ENCODE measurements around the gene RPS19BP1.
A peak's percentile ranks its signal among the peaks of the same experiment; 100 is the strongest.

The RPS19BP1 gene

DNA sequence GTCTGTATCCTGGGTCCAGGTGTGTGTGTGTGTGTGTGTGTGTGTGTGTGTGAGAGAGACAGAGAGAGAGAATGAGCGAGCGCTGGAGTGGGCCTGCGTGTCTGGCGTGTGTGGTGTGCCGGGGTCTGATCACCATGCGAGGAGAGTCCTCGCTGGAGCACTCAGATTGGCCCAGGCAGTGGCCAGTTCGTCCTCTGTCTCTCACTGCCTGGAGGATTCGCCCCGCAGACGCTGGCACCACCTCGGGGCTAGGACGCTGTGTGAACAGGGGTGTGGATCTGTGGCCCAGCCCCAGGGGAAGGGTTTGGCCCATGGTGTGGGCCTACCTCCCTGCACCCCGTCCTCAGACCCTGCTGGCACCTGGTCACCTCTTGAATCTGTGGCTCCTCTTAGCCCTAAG, 26.4 kb upstream of the RPS19BP1 start:
- no peak for DNase-seq

GRCh38 chr22:39558254-39558727, 25.7 kb upstream of the RPS19BP1 start:
- no peak for DNase-seq

DNA sequence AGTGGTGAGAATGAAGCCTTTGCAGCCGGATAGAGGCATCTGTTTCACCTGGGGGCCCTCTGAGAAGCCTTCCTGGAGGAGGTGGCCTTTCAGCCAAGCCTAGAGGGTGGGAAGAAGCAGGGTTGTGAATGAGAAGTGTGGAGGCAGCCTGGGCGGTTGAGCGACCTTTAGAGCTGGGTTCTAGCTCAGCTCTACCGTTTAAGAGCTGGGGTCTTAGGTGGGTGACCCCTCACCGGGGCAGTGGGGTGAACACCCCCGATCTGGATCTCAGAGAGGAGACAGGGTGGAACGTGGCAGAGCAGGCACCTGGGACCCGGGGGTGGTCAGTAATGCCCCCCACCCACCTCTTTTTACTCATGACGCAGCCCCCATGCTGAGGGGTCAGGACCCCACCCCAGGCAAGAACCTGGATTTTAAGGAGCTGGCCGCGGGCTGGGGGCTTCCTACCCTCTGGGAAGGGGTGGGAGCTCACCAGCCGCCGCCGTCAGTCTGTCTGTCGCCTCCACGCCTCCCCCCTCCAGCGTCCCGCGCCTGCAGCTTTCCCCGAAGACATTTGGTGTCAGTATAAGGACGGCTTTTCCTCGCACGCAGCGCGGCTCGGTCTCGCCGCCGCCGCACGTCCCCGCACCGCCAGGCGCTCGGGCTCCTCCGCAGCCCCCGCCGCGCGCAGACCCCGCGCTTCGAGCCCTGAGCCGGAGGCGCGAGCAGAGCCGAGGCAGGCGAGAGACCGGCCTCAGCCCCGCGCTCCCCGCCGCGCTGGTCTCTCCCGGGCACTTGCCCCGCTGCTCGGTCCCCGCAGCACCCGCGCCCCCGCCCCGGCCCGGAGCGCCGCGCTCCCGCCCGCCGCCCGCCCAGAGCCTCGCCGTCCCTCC, 24.7 kb upstream of the RPS19BP1 start:
- peak; percentile 23 for DNase-seq

- no peak for DNase-seq
These were observed 21.6 kb upstream of the RPS19BP1 start for GRCh38 chr22:39554151-39554550.

DNA sequence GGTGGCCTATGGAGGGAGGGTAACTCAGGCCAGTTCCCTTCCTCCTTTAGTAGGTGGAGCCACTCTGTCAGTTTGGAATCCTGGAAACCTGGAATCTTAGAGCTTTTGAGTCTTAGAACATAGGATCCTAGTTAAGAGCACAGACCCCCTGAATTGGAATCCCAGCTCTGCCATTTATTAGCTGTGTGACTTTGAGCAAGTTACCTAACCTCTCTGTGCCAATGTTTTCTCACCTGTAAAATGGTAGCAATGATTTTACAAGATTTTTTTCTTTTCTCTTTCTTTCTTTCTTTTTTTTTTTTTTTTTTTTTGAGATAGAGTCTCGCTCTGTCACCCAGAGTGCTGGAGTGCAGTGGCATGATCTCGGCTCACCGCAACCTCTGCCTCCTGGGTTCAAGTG, 20.9 kb upstream of the RPS19BP1 start:
- DNase-seq: no peak

GRCh38 chr22:39547587-39547947, 15.0 kb upstream of the RPS19BP1 start:
- no peak for DNase-seq

DNA sequence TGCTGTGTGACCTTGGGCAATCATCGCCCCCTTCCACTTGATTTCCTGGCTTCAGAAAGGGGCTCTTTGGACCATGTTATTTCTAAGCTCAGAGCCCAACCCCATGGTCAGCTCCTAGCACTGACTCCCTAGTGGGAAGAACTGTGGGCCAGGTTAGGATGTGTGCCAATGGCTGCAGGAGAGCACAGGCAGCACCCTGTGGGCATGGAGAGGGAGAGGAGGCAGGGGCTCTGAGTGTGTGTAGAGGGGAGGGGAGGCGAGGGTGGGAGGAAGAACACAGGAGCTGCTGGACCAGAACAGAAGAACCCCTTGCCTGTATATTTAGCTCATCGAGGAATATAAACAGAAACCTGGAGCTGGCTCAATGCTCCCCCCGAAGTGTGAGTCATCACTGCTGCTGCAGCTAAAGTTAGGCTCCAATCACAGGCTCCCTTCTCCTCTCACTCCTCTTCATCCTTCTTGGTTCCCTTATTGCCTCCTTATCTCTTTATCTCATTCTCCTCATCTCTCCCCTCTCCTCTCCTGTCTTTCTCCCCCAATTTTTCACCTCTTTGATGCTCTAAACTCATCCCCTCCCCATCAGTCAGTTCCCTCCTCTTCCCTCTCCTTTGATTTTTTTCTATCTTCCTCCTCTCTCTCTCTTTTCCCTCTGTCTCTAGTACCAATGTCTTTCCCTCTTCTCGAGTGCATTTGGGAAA, 14.5 kb upstream of the RPS19BP1 start:
- DNase-seq: no peak

DNA sequence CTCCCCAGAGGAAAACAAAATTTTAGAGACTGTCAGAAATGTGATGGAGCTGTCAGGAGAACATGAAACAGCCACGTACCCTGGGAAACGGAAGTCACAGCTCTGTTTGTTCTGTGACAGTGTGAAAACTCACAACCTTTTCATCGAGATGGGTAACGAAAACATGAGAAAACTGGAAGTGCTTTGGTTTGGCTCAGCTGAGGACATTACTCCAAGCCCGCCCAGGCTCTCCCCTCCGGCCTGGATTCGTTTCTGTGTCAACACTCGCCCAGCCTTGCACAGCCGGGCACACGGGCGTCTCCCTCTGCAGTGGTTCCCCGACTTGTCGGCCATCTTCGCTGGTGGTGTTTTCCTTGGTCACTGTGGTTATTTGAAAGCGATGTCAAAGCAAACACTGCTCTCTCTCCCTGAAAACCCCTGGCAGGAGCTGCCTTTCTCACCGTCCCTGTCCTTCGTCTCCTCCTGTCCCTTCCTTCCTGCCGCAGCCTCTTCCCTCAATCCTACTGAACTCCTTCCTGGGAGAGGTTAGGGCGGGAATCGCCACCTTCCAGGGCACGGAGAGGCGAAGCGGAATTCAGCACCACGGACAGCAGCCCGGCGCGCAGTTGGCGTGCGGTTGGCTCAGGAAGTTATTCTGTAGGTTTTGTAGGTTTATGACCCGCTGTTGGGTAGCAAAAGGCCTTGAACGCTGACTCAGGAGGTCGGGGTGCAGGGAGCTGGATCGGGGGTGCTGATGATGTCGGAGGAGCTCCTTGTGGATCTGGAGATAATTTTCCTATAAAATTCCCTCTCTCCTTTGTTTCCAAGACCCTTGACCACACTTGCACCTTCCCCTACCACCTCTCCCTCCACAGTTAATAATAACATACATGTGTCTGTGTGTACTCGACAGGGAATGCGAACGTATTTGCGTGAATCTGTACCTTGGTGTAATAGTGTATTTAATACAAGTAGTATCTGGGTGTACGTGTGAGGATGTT, 13.1 kb upstream of the RPS19BP1 start:
- DNase-seq: peak in 1 of 2 donors; percentile 68

DNA sequence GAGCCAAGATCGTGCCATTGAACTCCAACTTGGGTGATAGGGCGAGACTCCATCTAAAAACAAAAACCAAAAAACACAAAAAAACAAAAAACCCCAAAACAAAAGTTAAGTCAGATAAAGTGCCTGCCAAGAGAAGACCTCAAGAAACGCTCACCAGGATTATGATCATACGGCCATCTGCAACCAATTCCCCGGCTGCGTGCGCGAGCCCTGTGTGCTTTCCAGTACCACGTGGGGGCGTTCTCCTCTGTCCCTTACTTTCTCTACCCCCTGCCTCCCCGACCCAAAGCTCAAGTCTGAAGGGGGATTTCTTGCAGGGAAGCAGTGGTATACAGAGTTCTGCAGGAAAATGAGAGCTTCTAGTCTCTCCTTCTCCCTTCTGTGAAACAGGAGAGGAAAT, 10.5 kb upstream of the RPS19BP1 start:
- DNase-seq: no peak

- no peak for DNase-seq
These were observed 5.4 kb upstream of the RPS19BP1 start for GRCh38 chr22:39537975-39538374.

GRCh38 chr22:39536711-39537110, 4.2 kb upstream of the RPS19BP1 start:
- no peak for DNase-seq

DNA sequence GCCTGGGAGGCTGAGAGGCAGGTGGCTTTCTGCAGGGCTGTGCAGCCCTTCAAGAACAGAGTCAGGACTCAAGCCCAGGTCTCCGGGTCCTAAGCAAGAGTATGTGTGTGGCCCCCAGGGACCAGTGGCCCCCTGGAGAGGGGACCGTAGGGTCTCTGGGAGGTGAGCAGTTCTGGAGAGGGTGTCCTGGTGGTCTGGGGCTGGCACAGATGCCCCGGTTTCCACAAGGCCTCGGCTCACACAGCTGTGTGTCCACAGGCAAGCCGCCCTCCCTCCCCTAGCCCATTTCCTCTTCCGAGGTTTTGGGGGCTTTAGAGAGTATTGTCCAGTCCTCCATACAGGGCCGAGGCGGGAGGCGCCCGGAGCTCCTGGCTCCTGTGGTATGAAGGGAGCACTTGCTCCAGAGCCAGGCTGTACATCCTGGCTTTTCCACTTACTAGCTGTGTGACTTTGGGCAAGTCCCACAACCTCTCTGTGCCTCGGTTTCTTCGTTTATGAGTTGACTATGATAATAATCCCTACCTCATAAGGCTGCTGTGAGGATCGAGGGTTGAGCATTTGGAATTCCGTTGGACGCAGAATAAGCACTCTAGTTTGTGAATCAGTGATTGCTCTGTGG, 3.4 kb upstream of the RPS19BP1 start:
- no peak for DNase-seq

DNA sequence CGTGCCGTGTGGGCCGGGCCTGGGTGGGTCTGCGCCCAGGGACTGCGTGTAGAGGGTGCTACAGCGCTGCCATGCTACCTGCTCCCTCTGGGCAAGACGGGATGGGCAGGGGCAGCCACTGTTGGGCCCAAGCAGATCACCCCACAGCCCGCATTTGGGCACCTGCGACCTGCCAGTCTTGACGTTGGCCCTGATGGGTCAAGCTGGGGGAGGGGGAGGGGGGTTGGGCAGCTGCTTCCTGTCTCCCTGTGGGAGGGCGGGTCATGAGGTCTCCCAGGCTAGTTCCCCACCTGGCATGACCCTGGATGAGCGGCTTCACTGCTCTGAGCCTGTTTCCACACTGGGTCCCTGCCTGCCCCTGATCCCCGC, 2.8 kb upstream of the RPS19BP1 start:
- DNase-seq: no peak

- DNase-seq: peak; percentile 87 to 89
These were observed 2.2 kb upstream of the RPS19BP1 start for GRCh38 chr22:39534591-39535356.

- DNase-seq: no peak
These were observed 1.6 kb upstream of the RPS19BP1 start for GRCh38 chr22:39534092-39534506.

DNA sequence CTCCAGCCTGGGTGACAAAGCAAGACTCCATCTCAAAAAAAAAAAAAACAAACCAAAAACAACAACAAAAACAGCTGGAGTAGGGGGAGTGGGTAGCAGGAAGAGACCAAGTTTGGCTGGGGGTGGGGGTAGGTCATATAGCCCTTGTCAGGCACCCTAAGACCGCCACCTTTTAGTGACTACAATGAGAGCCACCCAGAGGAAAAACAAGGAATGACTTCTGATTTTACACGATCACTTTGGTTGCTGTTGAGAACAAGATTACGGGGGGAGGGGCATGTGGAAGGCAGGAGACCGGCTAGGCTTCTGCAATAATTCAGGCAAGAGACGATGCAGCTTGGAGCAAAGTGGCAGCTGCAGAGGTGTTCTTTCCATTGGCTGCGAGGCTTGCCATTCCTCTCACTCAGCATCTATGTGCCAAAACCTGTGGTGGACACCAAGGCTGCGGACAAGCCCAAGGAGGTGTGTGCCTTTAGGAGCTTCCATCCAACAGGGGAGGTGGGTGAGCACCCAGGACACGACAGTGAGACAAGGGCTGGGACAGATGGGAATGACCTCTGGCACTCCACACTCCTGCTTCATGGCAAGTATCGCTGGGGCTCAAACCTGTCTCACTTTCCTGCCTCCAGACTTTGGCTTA, 1.7 kb downstream of the RPS19BP1 start:
- no peak for DNase-seq

DNA sequence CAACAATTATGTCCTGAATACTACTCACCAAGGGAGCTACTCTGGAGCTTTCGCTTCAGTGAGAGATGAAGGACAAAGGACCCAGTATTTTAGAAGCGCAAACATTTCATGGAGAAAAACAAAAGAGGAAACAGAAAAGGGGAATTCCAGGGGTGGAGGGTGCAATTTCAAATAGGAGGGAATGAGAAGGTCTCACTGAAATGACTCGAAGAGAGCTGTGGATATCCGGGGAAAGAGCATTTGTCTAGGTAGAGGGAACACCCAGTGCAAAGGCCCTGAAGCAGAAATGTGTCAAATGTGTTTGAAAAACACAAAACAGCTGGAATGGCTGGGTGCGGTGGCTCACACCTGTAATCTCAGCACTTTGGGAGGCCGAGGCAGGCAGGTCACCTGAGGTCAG, 2.4 kb downstream of the RPS19BP1 start:
- no peak for DNase-seq

- DNase-seq: no peak
These were observed 3.1 kb downstream of the RPS19BP1 start for GRCh38 chr22:39529487-39529851.

DNA sequence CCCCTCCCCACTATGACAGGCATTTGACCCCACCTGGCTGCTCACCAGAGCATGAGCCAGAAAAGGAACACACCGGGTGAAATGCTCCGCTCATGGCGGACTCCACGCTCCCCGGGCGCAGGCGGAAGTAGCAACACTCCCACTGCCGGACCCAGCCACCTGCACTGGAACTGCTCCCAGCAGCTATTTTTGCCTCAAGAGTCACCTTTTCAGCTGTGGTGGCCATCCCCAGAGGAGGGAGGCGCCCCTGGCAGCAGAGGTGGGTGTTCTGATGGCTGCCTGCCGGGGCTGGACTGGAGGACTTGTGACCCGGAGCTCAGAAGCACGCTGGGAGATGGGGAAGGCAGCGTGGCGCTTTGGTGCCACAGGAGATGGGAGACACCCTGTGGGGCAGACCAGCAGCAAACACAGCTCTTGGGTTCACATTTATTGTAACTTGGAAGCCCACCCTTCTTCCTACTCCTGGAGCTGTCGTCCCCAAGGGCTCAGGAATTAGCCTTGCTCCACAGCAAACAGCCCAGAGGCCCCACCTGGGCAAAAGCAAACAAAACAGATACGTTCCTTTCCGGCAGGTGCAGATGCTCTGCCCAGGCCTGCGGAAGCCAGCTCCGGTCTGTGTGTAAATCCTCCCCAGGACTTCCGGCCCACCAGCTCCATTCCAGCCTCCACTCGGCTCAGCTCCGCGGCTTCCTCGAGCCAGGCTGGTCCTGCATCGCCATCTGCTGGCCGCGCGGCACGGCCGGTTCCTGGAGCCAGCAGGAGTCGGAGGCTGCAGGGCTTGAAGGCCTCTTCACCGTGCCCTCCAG, 3.7 kb downstream of the RPS19BP1 start:
- peak; percentile 90 to 91 for DNase-seq

DNA sequence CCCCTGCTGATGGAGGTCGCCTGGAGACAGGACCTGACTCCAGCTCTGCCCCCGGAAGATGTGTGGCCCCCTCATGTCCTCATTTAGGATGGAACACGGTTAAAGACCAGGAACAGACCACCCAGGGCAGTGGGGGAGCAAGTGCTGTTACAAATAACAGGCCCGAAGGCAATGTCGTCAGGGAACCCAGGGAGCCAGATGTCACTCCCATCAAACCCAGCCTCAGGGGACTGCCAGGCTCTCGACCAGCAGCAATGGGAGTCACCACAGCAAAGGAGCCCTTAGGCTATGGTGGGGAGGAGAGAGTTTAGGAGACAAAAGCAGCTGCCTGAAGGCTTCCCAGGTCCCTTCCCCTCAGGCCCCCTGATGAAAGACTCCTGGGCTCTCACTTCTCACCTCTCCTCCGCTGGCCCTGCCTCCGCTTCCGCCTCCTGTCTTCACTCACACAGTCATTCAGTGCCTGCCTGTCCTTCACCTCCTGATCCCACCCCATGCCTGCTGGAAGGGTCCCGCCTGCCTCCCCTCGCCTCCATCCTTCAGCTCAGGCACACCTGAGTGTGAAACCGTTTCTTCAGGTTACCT, 4.4 kb downstream of the RPS19BP1 start:
- DNase-seq: no peak

All from stimulated activated CD4-positive, alpha-beta T cell treated with anti-CD3 and anti-CD28 coated beads, Interleukin-2, amount 100 ng/mL, for 48 hours (primary cell).